Retinal pigment epithelial cell (primary cell): ENCODE results near the gene CCNY.

Source experiments
- DNase-seq: peaks from one replicate; pipeline ENCODE4 v3.0.0-alpha.2; 2010; ENCODE audit warnings: low read depth
- H3K4me3 ChIP-seq: 2 replicates; pipeline ENCODE4 v1.5.1; 2011; ENCODE audit warnings: mild to moderate bottlenecking, low read length, control low read depth, moderate library complexity
- CTCF ChIP-seq: conservative IDR thresholded peaks from 2 replicates; pipeline ENCODE4 v1.5.1; 2011; ENCODE audit warnings: low read depth, low read length, control low read depth, inconsistent platforms

Gene CCNY

GRCh38 chr10:35334297-35334696 lies 2.0 kb upstream of the CCNY start:
- TF ChIP-seq CTCF: no peak
- DNase-seq: no peak
- H3K4me3 ChIP-seq: no peak overlapping the region

DNA sequence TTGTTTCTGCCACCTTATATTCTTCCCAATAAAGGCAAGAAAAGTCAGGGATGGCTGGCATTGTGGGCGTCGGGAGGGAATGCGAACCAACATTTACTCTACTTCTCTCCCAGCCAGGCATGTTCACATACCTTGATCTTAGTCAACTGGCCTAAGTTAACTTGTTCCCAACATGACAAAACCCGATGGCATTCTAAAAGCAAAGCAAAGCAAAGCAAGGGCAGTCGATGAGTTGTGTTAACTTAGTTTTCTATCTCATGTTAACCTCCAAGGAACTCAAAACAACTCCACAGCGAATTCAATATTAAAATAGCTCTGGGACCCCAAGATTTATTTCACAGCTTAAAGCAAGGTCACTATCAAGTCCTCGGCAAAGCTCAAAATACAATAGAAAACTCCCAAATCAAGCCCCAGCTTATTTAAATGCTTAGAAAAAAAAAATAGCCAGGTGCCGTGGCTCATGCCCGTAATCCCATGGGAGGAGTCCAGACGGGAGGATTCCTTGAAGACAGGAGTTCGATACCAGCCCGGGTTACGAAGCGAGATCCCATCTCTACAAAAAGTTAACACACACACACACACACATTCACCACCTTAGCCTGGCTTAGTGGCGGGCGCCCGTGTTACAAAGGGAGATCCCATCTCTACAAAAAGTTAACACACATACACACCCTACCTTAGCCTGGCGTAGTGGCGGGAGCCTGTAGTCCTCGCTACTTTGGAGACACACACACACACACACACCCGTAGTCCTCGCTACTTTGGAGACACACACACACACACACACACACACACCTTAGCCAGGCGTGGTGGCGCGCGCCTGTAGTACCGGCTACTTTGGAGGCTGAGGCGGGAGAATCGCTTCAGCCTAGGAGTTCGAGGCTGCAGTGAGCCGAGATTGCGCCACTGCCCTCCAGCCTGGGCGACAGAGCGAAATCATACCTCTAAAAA lies 901 bp upstream of the CCNY start:
- DNase-seq: no peak
- H3K4me3 ChIP-seq: peak overlapping the region; percentile 80
- TF ChIP-seq CTCF: no peak

- DNase-seq: no peak
- no peak for TF ChIP-seq CTCF
- peak overlapping the region; percentile 76 for H3K4me3 ChIP-seq
Measured at GRCh38 chr10:35336921-35337823, 863 bp downstream of the CCNY start.

DNA sequence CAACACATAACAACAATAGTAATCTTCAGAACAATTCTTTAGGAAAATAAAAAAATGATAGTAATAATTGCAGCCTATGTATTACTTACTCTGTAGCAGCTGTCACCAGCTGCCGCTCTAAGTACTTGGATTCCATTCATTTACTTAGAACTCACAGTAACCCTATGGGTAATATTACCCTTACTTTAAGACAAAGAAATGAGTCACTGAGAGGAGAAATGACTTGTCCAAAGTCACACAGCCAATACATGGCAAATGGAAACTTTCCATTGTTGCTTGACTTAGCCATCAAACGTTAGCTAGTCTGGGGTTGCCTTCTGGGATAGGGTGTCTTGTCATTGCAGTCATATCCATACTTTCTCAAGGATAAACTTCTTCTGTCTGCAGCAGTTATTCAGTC lies 3.6 kb downstream of the CCNY start:
- no peak for DNase-seq
- H3K4me3 ChIP-seq: no peak overlapping the region
- TF ChIP-seq CTCF: no peak

- DNase-seq: no peak
- TF ChIP-seq CTCF: no peak
- H3K4me3 ChIP-seq: no peak overlapping the region
Measured at GRCh38 chr10:35340975-35341374, 4.7 kb downstream of the CCNY start.

- no peak overlapping the region for H3K4me3 ChIP-seq
- no peak for TF ChIP-seq CTCF
- DNase-seq: no peak
Measured at GRCh38 chr10:35341521-35341920, 5.2 kb downstream of the CCNY start.
